GM23338 (cell line): ENCODE measurements around the gene CTXN1. TPM values are rescaled to one million over a fixed set of nuclear protein-coding genes. Genes with fewer than 3 reads are reported as not detected.

Source experiments
- ATAC-seq: fragments of 200-7000 bp; cut with Tn5 transposase; 3 replicates; pipeline ENCODE4 v1.9.1; 2020
- DNase-seq: peaks from one replicate; pipeline ENCODE4 v3.0.0-alpha.2; 2015; ENCODE audit warnings: low spot score
- H2AFZ ChIP-seq: fragments of 200-600 bp; sonication (generic); 2 replicates; pipeline ENCODE4 v1.8.0; 2016; ENCODE audit warnings: antibody characterized with exemption, mild to moderate bottlenecking, moderate library complexity
- H3F3A ChIP-seq: fragments of 200-600 bp; sonication (generic); replicated peaks from 2 replicates; pipeline ENCODE4 v1.8.0; 2017; ENCODE audit warnings: antibody characterized with exemption, mixed run types, low read depth
- H3K27ac ChIP-seq: fragments of 200-600 bp; sonication (generic); 2 replicates; pipeline ENCODE4 v1.6.1; 2016; ENCODE audit warnings: low read depth
- H3K27me3 ChIP-seq: fragments of 200-600 bp; sonication (generic); 2 replicates; pipeline ENCODE4 v1.8.0; 2016; ENCODE audit warnings: mild to moderate bottlenecking, mixed run types, moderate library complexity; ENCODE audit not compliant: insufficient read depth
- H3K36me3 ChIP-seq: fragments of 200-600 bp; sonication (generic); 2 replicates; pipeline ENCODE4 v1.8.0; 2016; ENCODE audit warnings: mild to moderate bottlenecking; ENCODE audit not compliant: insufficient read depth
- H3K4me1 ChIP-seq: fragments of 200-600 bp; sonication (generic); 2 replicates; pipeline ENCODE4 v1.8.0; 2016; ENCODE audit warnings: mild to moderate bottlenecking, moderate library complexity; ENCODE audit not compliant: insufficient read depth
- H3K4me2 ChIP-seq: fragments of 200-600 bp; sonication (generic); 2 replicates; pipeline ENCODE4 v1.7.1; 2017; ENCODE audit warnings: mixed run types
- H3K4me3 ChIP-seq: fragments of 200-600 bp; sonication (generic); 2 replicates; pipeline ENCODE4 v1.6.1; 2016; ENCODE audit warnings: mixed run types
- H3K79me2 ChIP-seq: fragments of 200-600 bp; sonication (generic); replicated peaks from 2 replicates; pipeline ENCODE4 v1.8.0; 2017; ENCODE audit warnings: mild to moderate bottlenecking; ENCODE audit not compliant: insufficient read depth
- H3K9me2 ChIP-seq: fragments of 200-600 bp; sonication (generic); 2 replicates; pipeline ENCODE4 v1.8.0; 2017; ENCODE audit not compliant: insufficient read depth
- H4K20me1 ChIP-seq: fragments of 200-600 bp; sonication (generic); replicated peaks from 2 replicates; pipeline ENCODE4 v1.8.0; 2017; ENCODE audit warnings: mild to moderate bottlenecking; ENCODE audit not compliant: insufficient read depth
- H3K27ac Mint-ChIP-seq: 2 replicates; pipeline ENCODE4 v1.8.0; 2020; ENCODE audit warnings: inconsistent platforms, mild to moderate bottlenecking, moderate library complexity, mixed read lengths
- H3K27me3 Mint-ChIP-seq: 3 replicates; pipeline ENCODE4 v1.8.0; 2022; ENCODE audit warnings: low read depth, mild to moderate bottlenecking, moderate library complexity, mixed read lengths, inconsistent platforms; ENCODE audit not compliant: insufficient read depth, poor library complexity
- H3K36me3 Mint-ChIP-seq: 3 replicates; pipeline ENCODE4 v1.8.0; 2021; ENCODE audit warnings: low read depth, mild to moderate bottlenecking, inconsistent platforms, moderate library complexity, mixed read lengths
- H3K4me1 Mint-ChIP-seq: 3 replicates; pipeline ENCODE4 v1.8.0; 2020; ENCODE audit warnings: mild to moderate bottlenecking, inconsistent platforms, mixed read lengths
- H3K4me3 Mint-ChIP-seq: 3 replicates; pipeline ENCODE4 v1.8.0; 2021; ENCODE audit warnings: moderate library complexity, mild to moderate bottlenecking, inconsistent platforms, mixed read lengths
- H3K9me3 Mint-ChIP-seq: 3 replicates; pipeline ENCODE4 v1.8.0; 2020; ENCODE audit warnings: moderate library complexity, mild to moderate bottlenecking, inconsistent platforms, mixed read lengths
- CREB1 ChIP-seq: fragments of 250-450 bp; sonication (Bioruptor Pico); IDR thresholded peaks from 2 replicates; pipeline ENCODE4 v1.5.0; 2020; ENCODE audit warnings: low read depth, mild to moderate bottlenecking, moderate library complexity
- EZH2 ChIP-seq: fragments of 200-600 bp; sonication (generic); IDR thresholded peaks from one replicate; pipeline ENCODE4 v1.8.0; 2017; ENCODE audit warnings: antibody characterized with exemption, mild to moderate bottlenecking, low read depth; ENCODE audit not compliant: unreplicated experiment
- EZH2phosphoT487 ChIP-seq: fragments of 200-600 bp; sonication (generic); IDR thresholded peaks from one replicate; pipeline ENCODE4 v1.8.1; 2018; ENCODE audit warnings: antibody characterized with exemption; ENCODE audit not compliant: unreplicated experiment
- JUNB ChIP-seq: IDR thresholded peaks from one replicate; pipeline ENCODE4 v1.6.1; 2016; ENCODE audit warnings: antibody characterized with exemption; ENCODE audit not compliant: unreplicated experiment
- NANOG ChIP-seq: IDR thresholded peaks from 2 replicates; pipeline ENCODE4 v1.6.1; 2016; ENCODE audit warnings: antibody characterized with exemption, borderline replicate concordance
- POLR2AphosphoS5 ChIP-seq: IDR thresholded peaks from 2 replicates; pipeline ENCODE4 v1.6.1; 2016; ENCODE audit warnings: antibody characterized with exemption, low read depth
- STAT1 ChIP-seq: IDR thresholded peaks from one replicate; pipeline ENCODE4 v1.6.1; 2016; ENCODE audit warnings: antibody characterized with exemption; ENCODE audit not compliant: unreplicated experiment
- ZNF114 ChIP-seq: fragments of 250-450 bp; sonication (Bioruptor Pico); IDR thresholded peaks from 2 replicates; pipeline ENCODE4 v1.5.0; 2020; ENCODE audit warnings: mild to moderate bottlenecking, moderate library complexity
- ZNF331 ChIP-seq: fragments of 250-450 bp; sonication (Bioruptor Pico); IDR thresholded peaks from 2 replicates; pipeline ENCODE4 v1.5.0; 2020; ENCODE audit warnings: low read depth, mild to moderate bottlenecking, moderate library complexity
- polyA plus RNA-seq: library from polyadenylated mRNA; unstranded; fragments of >200 nt; fragmentation: Nextera tagmentation; extraction: Ambion mirVana; gene quantifications from 2 replicates; pipeline ENCODE4 v1.2.1, GENCODE V29; 2016
- total RNA-seq: library from RNA; depleted of rRNA; stranded (reverse); fragments of >200 nt; shearing (Covaris generic); gene quantifications from 2 replicates; pipeline ENCODE4 v1.2.3, GENCODE V29; 2014
- TF ChIP-seq, protein P1 (sequence below): IDR thresholded peaks from 2 replicates; pipeline ENCODE4 v1.6.1; 2016; ENCODE audit warnings: antibody characterized with exemption
- TF ChIP-seq, protein P2 (sequence below), 2 experiments: fragments of 200-600 bp in 1 of 2; sonication (generic) in 1 of 2; conservative IDR thresholded peaks; 2 replicates each; pipeline versions ENCODE4 v1.5.1 to v1.6.1; 2016 to 2017; ENCODE audit warnings: antibody characterized with exemption in 2 of 2, low read depth in 2 of 2, mild to moderate bottlenecking in 2 of 2, moderate library complexity in 1 of 2
- TF ChIP-seq, protein P3 (sequence below): IDR thresholded peaks from one replicate; pipeline ENCODE4 v1.6.1; 2018; ENCODE audit warnings: antibody characterized with exemption; ENCODE audit not compliant: unreplicated experiment

The CTXN1 gene
- total and polyA plus RNA-seq, 2 experiments from 2014 or later = 22.5 to 52.4 TPM

DNA sequence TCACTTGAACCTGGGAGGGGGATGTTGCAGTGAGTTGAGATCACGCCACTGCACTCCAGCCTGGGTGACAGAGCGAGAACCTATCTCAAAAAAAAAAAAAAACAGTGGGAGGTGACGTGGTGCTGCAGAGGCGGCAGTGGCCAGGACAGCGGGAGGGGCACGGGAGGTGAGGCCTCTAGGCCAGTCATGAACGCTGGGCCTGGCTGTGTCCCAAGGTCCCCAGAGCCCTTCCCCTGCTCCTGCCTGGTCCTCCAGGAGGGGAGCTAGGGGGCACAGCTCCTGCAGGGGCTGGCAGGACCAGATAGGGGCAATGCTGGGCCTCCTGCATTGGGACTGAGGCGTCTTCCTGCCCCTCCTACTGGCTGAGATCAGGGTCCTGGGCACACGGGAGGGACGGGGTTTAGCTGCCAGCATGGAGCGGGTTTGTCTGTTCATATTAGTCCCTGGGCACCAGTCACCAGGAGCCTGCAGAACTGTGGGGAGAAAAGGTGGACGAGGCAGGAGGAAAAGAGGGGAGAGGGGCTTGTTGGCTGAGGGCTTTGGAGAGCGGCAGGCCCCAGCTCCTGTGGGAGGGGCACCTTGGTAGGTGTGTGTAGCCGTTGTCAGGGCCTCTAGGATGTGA lies 17.7 kb downstream of the CTXN1 start (continued):
- TF ChIP-seq, protein P1, sequence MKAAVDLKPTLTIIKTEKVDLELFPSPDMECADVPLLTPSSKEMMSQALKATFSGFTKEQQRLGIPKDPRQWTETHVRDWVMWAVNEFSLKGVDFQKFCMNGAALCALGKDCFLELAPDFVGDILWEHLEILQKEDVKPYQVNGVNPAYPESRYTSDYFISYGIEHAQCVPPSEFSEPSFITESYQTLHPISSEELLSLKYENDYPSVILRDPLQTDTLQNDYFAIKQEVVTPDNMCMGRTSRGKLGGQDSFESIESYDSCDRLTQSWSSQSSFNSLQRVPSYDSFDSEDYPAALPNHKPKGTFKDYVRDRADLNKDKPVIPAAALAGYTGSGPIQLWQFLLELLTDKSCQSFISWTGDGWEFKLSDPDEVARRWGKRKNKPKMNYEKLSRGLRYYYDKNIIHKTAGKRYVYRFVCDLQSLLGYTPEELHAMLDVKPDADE = no peak
- TF ChIP-seq NANOG = no peak
- TF ChIP-seq, protein P2, sequence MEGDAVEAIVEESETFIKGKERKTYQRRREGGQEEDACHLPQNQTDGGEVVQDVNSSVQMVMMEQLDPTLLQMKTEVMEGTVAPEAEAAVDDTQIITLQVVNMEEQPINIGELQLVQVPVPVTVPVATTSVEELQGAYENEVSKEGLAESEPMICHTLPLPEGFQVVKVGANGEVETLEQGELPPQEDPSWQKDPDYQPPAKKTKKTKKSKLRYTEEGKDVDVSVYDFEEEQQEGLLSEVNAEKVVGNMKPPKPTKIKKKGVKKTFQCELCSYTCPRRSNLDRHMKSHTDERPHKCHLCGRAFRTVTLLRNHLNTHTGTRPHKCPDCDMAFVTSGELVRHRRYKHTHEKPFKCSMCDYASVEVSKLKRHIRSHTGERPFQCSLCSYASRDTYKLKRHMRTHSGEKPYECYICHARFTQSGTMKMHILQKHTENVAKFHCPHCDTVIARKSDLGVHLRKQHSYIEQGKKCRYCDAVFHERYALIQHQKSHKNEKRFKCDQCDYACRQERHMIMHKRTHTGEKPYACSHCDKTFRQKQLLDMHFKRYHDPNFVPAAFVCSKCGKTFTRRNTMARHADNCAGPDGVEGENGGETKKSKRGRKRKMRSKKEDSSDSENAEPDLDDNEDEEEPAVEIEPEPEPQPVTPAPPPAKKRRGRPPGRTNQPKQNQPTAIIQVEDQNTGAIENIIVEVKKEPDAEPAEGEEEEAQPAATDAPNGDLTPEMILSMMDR (conservative IDR thresholded peaks at IDR 0.05; ENCODE audit: low read depth in 2 of 2) = no peak
- no peak for TF ChIP-seq EZH2
- TF ChIP-seq POLR2AphosphoS5 = no peak
- TF ChIP-seq JUNB = no peak
- no peak for TF ChIP-seq ZNF114

DNA sequence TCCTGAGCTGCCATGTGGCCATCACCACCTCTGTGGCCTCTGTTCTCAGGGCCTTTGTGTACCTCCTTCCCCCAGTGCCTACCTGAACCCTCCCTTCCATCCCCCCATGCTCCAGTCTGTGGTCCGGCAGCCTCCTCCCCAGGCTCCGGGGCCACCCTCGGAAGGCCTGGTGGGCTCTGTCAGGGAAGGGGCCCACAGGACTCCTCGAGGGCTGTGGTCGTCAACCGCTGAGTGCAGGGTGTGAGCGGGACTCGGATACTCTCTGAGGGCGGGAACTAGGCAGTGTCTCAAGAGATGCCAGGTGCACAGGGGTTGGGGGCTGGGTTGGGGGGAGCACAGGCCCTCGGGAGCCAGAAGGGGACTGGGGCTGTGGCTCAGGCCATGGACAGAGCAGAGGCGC lies 18.4 kb downstream of the CTXN1 start:
- peaks cover 8% of the 10 kb centered on the region; the same call in 1 of the 2 replicates for H3F3A ChIP-seq
- Mint-ChIP-seq H3K27me3 (peaks cover 26% of the 10 kb centered on the region), H3K4me3 (no peak overlapping the region), H3K9me3 (peaks cover 6% of the 10 kb centered on the region; the same call in 1 of the 3 replicates), H3K4me1 (peaks cover 14% of the 10 kb centered on the region), H3K27ac (no peak overlapping the region), H3K36me3 (peaks cover 20% of the 10 kb centered on the region)
- no peaks in the 10 kb centered on the region for H3K9me2 ChIP-seq
- H3K27ac ChIP-seq = no peak overlapping the region
- H3K4me1 ChIP-seq = peaks cover 8% of the 10 kb centered on the region
- H3K27me3 ChIP-seq = no peaks in the 10 kb centered on the region
- no peaks in the 10 kb centered on the region; the same call in 1 of the 2 replicates for H4K20me1 ChIP-seq
- no peak overlapping the region for H3K4me3 ChIP-seq
- H3K4me2 ChIP-seq = no peak overlapping the region
- ATAC-seq (no peak), DNase-seq (no peak)
- no peak overlapping the region for H2AFZ ChIP-seq
- H3K79me2 ChIP-seq = peaks cover 32% of the 10 kb centered on the region
- H3K36me3 ChIP-seq = no peaks in the 10 kb centered on the region; the same call in 1 of the 2 replicates
- no peak for TF ChIP-seq POLR2AphosphoS5
- TF ChIP-seq, protein P2 (conservative IDR thresholded peaks at IDR 0.05; ENCODE audit: low read depth in 2 of 2) = no peak
- TF ChIP-seq EZH2 = no peak
- TF ChIP-seq EZH2phosphoT487 = no peak
- no peak for TF ChIP-seq ZNF331 (CRISPR knock-in tag)
- TF ChIP-seq, protein P1 = no peak
- TF ChIP-seq CREB1 = no peak
- TF ChIP-seq JUNB = no peak
- TF ChIP-seq, protein P3, sequence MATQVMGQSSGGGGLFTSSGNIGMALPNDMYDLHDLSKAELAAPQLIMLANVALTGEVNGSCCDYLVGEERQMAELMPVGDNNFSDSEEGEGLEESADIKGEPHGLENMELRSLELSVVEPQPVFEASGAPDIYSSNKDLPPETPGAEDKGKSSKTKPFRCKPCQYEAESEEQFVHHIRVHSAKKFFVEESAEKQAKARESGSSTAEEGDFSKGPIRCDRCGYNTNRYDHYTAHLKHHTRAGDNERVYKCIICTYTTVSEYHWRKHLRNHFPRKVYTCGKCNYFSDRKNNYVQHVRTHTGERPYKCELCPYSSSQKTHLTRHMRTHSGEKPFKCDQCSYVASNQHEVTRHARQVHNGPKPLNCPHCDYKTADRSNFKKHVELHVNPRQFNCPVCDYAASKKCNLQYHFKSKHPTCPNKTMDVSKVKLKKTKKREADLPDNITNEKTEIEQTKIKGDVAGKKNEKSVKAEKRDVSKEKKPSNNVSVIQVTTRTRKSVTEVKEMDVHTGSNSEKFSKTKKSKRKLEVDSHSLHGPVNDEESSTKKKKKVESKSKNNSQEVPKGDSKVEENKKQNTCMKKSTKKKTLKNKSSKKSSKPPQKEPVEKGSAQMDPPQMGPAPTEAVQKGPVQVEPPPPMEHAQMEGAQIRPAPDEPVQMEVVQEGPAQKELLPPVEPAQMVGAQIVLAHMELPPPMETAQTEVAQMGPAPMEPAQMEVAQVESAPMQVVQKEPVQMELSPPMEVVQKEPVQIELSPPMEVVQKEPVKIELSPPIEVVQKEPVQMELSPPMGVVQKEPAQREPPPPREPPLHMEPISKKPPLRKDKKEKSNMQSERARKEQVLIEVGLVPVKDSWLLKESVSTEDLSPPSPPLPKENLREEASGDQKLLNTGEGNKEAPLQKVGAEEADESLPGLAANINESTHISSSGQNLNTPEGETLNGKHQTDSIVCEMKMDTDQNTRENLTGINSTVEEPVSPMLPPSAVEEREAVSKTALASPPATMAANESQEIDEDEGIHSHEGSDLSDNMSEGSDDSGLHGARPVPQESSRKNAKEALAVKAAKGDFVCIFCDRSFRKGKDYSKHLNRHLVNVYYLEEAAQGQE = no peak
- TF ChIP-seq NANOG = no peak
- TF ChIP-seq STAT1 = no peak
- no peak for TF ChIP-seq ZNF114
